Osteoblast (primary cell): ENCODE results near the gene SPATS2. TPM values are rescaled to one million over a fixed set of nuclear protein-coding genes. Genes with fewer than 3 reads are reported as not detected.
A peak's percentile ranks its signal among the peaks of the same experiment; 100 is the strongest.

Source experiments
- DNase-seq: peaks from one replicate; pipeline ENCODE4 v3.0.0; 2011; ENCODE audit warnings: low spot score, mixed read lengths; ENCODE audit not compliant: insufficient read length; ENCODE audit errors: missing footprints
- H2AFZ ChIP-seq: 2 replicates; pipeline ENCODE4 v1.6.0; 2011; ENCODE audit warnings: mild to moderate bottlenecking, low read length
- H3K27ac ChIP-seq: 2 replicates; pipeline ENCODE4 v1.5.1; 2011; ENCODE audit warnings: mild to moderate bottlenecking, low read depth, low read length, moderate library complexity
- H3K27me3 ChIP-seq: 2 replicates; pipeline ENCODE4 v1.6.0; 2012; ENCODE audit warnings: mild to moderate bottlenecking, control low read depth, inconsistent platforms, low read length, moderate library complexity; ENCODE audit not compliant: insufficient read depth
- H3K36me3 ChIP-seq: 2 replicates; pipeline ENCODE4 v1.5.1; 2011; ENCODE audit warnings: mild to moderate bottlenecking, low read length, control low read depth, moderate library complexity; ENCODE audit not compliant: insufficient read depth
- H3K4me1 ChIP-seq: 2 replicates; pipeline ENCODE4 v1.5.1; 2011; ENCODE audit warnings: mild to moderate bottlenecking, low read length, control low read depth, moderate library complexity; ENCODE audit not compliant: insufficient read depth
- H3K4me2 ChIP-seq: 2 replicates; pipeline ENCODE4 v1.6.0; 2011; ENCODE audit warnings: mild to moderate bottlenecking, low read length; ENCODE audit not compliant: insufficient read depth
- H3K4me3 ChIP-seq: fragments of 200-600 bp; sonication (generic); 3 replicates; pipeline ENCODE4 v1.5.1; 2012; ENCODE audit warnings: mild to moderate bottlenecking, low read length, inconsistent platforms; ENCODE audit not compliant: insufficient read depth
- H3K79me2 ChIP-seq: 2 replicates; pipeline ENCODE4 v1.6.0; 2012; ENCODE audit warnings: mild to moderate bottlenecking, low read length, control low read depth, inconsistent platforms; ENCODE audit not compliant: insufficient read depth
- H3K9me3 ChIP-seq: 2 replicates; pipeline ENCODE4 v1.5.1; 2011; ENCODE audit warnings: low read depth, low read length, control low read depth
- H4K20me1 ChIP-seq: 2 replicates; pipeline ENCODE4 v1.6.0; 2012; ENCODE audit warnings: mild to moderate bottlenecking, low read length, control low read depth; ENCODE audit not compliant: insufficient read depth
- CTCF ChIP-seq: IDR thresholded peaks from 2 replicates; pipeline ENCODE4 v1.5.1; 2011; ENCODE audit warnings: mild to moderate bottlenecking, low read depth, low read length, moderate library complexity; ENCODE audit errors: extremely low read depth
- total RNA-seq: library from RNA; depleted of rRNA; stranded (reverse); fragments of >200 nt; gene quantifications from 2 replicates; pipeline ENCODE4 v1.2.3, GENCODE V29; 2012

Gene SPATS2
- total RNA-seq, 1 donor: 25.7 TPM

GRCh38 chr12:49519574-49519936 is 152.3 kb downstream of the SPATS2 start:
- no peak for DNase-seq
- Histone ChIP-seq H3K27ac (no peak overlapping the region), H3K27me3 (no peaks in the 10 kb centered on the region), H4K20me1 (no peaks in the 10 kb centered on the region), H3K4me3 (no peak overlapping the region), H3K9me3 (no peaks in the 10 kb centered on the region), H2AFZ (no peak overlapping the region), H3K36me3 (peaks cover 11% of the 10 kb centered on the region), H3K4me2 (no peak overlapping the region), H3K79me2 (no peaks in the 10 kb centered on the region), H3K4me1 (peaks cover 16% of the 10 kb centered on the region)
- TF ChIP-seq CTCF: no peak

- Histone ChIP-seq H3K4me2 (no peak overlapping the region), H4K20me1 (no peaks in the 10 kb centered on the region), H3K4me3 (no peak overlapping the region), H3K79me2 (no peaks in the 10 kb centered on the region), H3K27me3 (no peaks in the 10 kb centered on the region), H3K36me3 (peaks cover 29% of the 10 kb centered on the region), H2AFZ (no peak overlapping the region), H3K4me1 (peaks cover 10% of the 10 kb centered on the region), H3K27ac (no peak overlapping the region), H3K9me3 (no peaks in the 10 kb centered on the region)
- DNase-seq: no peak
- no peak for TF ChIP-seq CTCF
Observed at GRCh38 chr12:49521389-49521788, 154.1 kb downstream of the SPATS2 start.

GRCh38 chr12:49524660-49525324 is 157.5 kb downstream of the SPATS2 start:
- no peaks in the 10 kb centered on the region for H3K27me3 ChIP-seq
- no peak for TF ChIP-seq CTCF
- DNase-seq: peak; percentile 64
- H3K4me3 ChIP-seq: no peak overlapping the region
- peaks cover 35% of the 10 kb centered on the region for H3K36me3 ChIP-seq
- no peak overlapping the region for H2AFZ ChIP-seq
- no peaks in the 10 kb centered on the region for H3K9me3 ChIP-seq
- H3K27ac ChIP-seq: no peak overlapping the region
- H4K20me1 ChIP-seq: no peaks in the 10 kb centered on the region
- no peaks in the 10 kb centered on the region for H3K79me2 ChIP-seq
- peaks cover 4% of the 10 kb centered on the region for H3K4me1 ChIP-seq
- no peak overlapping the region for H3K4me2 ChIP-seq

GRCh38 chr12:49525942-49526341 is 158.7 kb downstream of the SPATS2 start:
- TF ChIP-seq CTCF: no peak
- no peak overlapping the region for H3K27ac ChIP-seq
- H3K4me2 ChIP-seq: no peak overlapping the region
- H2AFZ ChIP-seq: no peak overlapping the region
- DNase-seq: no peak
- no peak overlapping the region for H3K4me3 ChIP-seq
- H3K36me3 ChIP-seq: peaks cover 35% of the 10 kb centered on the region
- no peaks in the 10 kb centered on the region for H3K27me3 ChIP-seq
- H3K4me1 ChIP-seq: peaks cover 4% of the 10 kb centered on the region
- no peaks in the 10 kb centered on the region for H3K79me2 ChIP-seq
- no peaks in the 10 kb centered on the region for H4K20me1 ChIP-seq
- no peaks in the 10 kb centered on the region for H3K9me3 ChIP-seq
